Measurements from ENCODE around the gene LIMS4. TPM values are rescaled to one million over a fixed set of nuclear protein-coding genes. Genes with fewer than 3 reads are reported as not detected.
"Not testable (repeated sequence)": the region's sequence is repeated elsewhere in the genome, so short reads cannot be mapped to it uniquely, and the experiment has no call there.

Gene LIMS4
- total and polyA plus RNA-seq, 9 donors, result 2.6 to 4.6 (median 3.2) TPM

GRCh38 chr2:110455080-110455670 lies 17.4 kb downstream of the LIMS4 start:
- not testable (repeated sequence) for H3K36me3 ChIP-seq (ENCODE audit: control insufficient read depth, insufficient read depth, low read length); H3K27me3 ChIP-seq (ENCODE audit: control insufficient read depth, insufficient read depth, low read length); DNase-seq; H3K4me1 ChIP-seq (ENCODE audit: control insufficient read depth, insufficient read depth, low read length); H3K9me3 ChIP-seq (replicated peaks; ENCODE audit: control insufficient read depth, low read depth, low read length); H3K4me3 ChIP-seq (ENCODE audit: low read length); H3K27ac ChIP-seq (ENCODE audit: low read length)
- no CpG with 5 or more reads among the region's 6 CpGs for WGBS (ENCODE audit: insufficient coverage)

- DNase-seq; H3K27me3 ChIP-seq (ENCODE audit: control insufficient read depth, insufficient read depth, low read length); H3K9me3 ChIP-seq (replicated peaks; ENCODE audit: control insufficient read depth, low read depth, low read length): not testable (repeated sequence)
Measured at GRCh38 chr2:110450951-110451350, 21.7 kb downstream of the LIMS4 start.

GRCh38 chr2:110449127-110449947 lies 23.3 kb downstream of the LIMS4 start:
- H3K9me3 ChIP-seq (replicated peaks; ENCODE audit: control insufficient read depth, low read depth, low read length); H3K4me1 ChIP-seq (ENCODE audit: control insufficient read depth, insufficient read depth, low read length); H3K27me3 ChIP-seq (ENCODE audit: control insufficient read depth, insufficient read depth, low read length); H3K4me3 ChIP-seq (ENCODE audit: low read length); DNase-seq; H3K36me3 ChIP-seq (ENCODE audit: control insufficient read depth, insufficient read depth, low read length); H3K27ac ChIP-seq (ENCODE audit: low read length): not testable (repeated sequence)
- WGBS (ENCODE audit: insufficient coverage), result no CpG with 5 or more reads among the region's 7 CpGs

More at GRCh38 chr2:110450951-110451350, 21.7 kb downstream of the LIMS4 start:
- H3K4me3 ChIP-seq (ENCODE audit: low read length); H3K4me1 ChIP-seq (ENCODE audit: control insufficient read depth, insufficient read depth, low read length); H3K27ac ChIP-seq (ENCODE audit: low read length); H3K36me3 ChIP-seq (ENCODE audit: control insufficient read depth, insufficient read depth, low read length): not testable (repeated sequence)
- WGBS (ENCODE audit: insufficient coverage), result no CpG with 5 or more reads among the region's 2 CpGs

DNA sequence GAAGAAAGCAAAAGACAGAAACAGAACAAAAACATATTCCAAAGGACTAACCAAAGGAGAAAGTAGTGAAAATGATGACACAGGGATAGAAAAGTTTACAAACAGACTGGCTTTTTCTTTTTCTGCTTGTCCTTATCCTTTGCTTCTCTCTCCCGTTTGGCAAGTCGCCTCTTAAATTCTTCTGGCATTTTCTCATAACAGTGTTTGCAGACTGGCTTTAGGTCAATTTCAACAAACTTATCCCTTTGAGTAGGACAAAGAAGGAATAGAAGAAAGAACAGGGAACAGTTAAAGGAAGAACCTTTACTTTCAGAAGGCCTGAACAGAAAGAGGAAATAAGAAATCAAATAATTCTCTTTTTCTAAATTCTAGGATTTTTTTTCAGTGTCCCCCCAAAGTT lies 26.0 kb downstream of the LIMS4 start:
- H3K27ac ChIP-seq (ENCODE audit: low read length); DNase-seq; H3K36me3 ChIP-seq (ENCODE audit: control insufficient read depth, insufficient read depth, low read length); H3K9me3 ChIP-seq (replicated peaks; ENCODE audit: control insufficient read depth, low read depth, low read length); H3K4me1 ChIP-seq (ENCODE audit: control insufficient read depth, insufficient read depth, low read length); H3K4me3 ChIP-seq (ENCODE audit: low read length); H3K27me3 ChIP-seq (ENCODE audit: control insufficient read depth, insufficient read depth, low read length): not testable (repeated sequence)
- no CpG with 5 or more reads among the region's 2 CpGs for WGBS (ENCODE audit: insufficient coverage)

- WGBS (ENCODE audit: insufficient coverage), result no CpG with 5 or more reads among the region's 8 CpGs
Measured at GRCh38 chr2:110443305-110444005, 29.2 kb downstream of the LIMS4 start.

GRCh38 chr2:110441905-110442304 lies 30.7 kb downstream of the LIMS4 start:
- no CpG with 5 or more reads among the region's 1 CpG for WGBS (ENCODE audit: insufficient coverage)
- H3K36me3 ChIP-seq (ENCODE audit: control insufficient read depth, insufficient read depth, low read length); H3K27me3 ChIP-seq (ENCODE audit: control insufficient read depth, insufficient read depth, low read length); H3K27ac ChIP-seq (ENCODE audit: low read length); DNase-seq; H3K9me3 ChIP-seq (replicated peaks; ENCODE audit: control insufficient read depth, low read depth, low read length); H3K4me1 ChIP-seq (ENCODE audit: control insufficient read depth, insufficient read depth, low read length); H3K4me3 ChIP-seq (ENCODE audit: low read length): not testable (repeated sequence)

More at GRCh38 chr2:110443305-110444005, 29.2 kb downstream of the LIMS4 start:
- H3K27me3 ChIP-seq (ENCODE audit: control insufficient read depth, insufficient read depth, low read length); H3K36me3 ChIP-seq (ENCODE audit: control insufficient read depth, insufficient read depth, low read length); H3K27ac ChIP-seq (ENCODE audit: low read length); H3K4me3 ChIP-seq (ENCODE audit: low read length); DNase-seq; H3K4me1 ChIP-seq (ENCODE audit: control insufficient read depth, insufficient read depth, low read length); H3K9me3 ChIP-seq (replicated peaks; ENCODE audit: control insufficient read depth, low read depth, low read length): not testable (repeated sequence)

DNA sequence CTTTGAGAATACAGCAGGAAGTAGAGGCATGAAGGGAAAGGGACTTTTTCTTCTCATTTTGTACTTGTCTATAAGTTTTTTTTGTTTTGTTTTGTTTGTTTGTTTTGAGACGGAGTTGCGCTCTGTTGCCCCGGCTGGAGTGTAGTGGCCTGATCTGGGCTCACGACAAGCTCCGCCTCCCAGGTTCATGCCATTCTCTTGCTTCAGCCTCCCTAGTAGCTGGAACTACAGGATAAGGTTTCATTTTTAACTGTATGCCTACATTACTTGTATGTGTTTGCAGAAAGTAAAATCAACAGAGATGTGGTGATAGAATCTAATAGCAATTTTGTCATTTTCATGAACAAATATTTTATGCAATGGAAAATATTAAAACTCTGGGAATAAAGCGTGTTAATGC lies 38.1 kb downstream of the LIMS4 start:
- not testable (repeated sequence) for DNase-seq; H3K36me3 ChIP-seq (ENCODE audit: control insufficient read depth, insufficient read depth, low read length); H3K4me3 ChIP-seq (ENCODE audit: low read length); H3K9me3 ChIP-seq (replicated peaks; ENCODE audit: control insufficient read depth, low read depth, low read length); H3K4me1 ChIP-seq (ENCODE audit: control insufficient read depth, insufficient read depth, low read length); H3K27me3 ChIP-seq (ENCODE audit: control insufficient read depth, insufficient read depth, low read length); H3K27ac ChIP-seq (ENCODE audit: low read length)
- no CpG with 5 or more reads among the region's 6 CpGs for WGBS (ENCODE audit: insufficient coverage)

DNA sequence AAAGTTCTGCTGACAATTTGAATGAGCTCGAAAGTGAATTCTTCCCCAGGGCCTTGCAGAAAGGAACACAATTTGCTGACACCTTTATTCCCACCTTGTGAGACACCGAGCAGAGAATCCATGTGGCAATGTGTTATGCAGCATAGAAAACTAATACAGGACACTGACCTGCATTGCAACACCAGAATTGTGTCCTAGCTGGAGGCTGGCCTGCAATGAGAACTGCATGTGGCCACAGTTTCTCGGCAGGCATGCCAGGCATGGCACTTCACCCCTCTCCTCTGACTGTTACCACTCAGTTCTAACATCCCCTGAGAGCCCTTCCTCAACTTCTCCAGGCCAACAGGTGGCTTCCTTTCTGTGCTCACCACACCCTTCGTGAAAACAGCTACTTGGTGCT lies 46.9 kb downstream of the LIMS4 start:
- H3K27me3 ChIP-seq (ENCODE audit: control insufficient read depth, insufficient read depth, low read length); H3K4me1 ChIP-seq (ENCODE audit: control insufficient read depth, insufficient read depth, low read length); H3K9me3 ChIP-seq (replicated peaks; ENCODE audit: control insufficient read depth, low read depth, low read length); H3K4me3 ChIP-seq (ENCODE audit: low read length); H3K36me3 ChIP-seq (ENCODE audit: control insufficient read depth, insufficient read depth, low read length); DNase-seq; H3K27ac ChIP-seq (ENCODE audit: low read length): not testable (repeated sequence)
- WGBS (ENCODE audit: insufficient coverage), result no CpG with 5 or more reads among the region's 4 CpGs

- H3K9me3 ChIP-seq (replicated peaks; ENCODE audit: control insufficient read depth, low read depth, low read length); H3K4me3 ChIP-seq (ENCODE audit: low read length); H3K27ac ChIP-seq (ENCODE audit: low read length); H3K36me3 ChIP-seq (ENCODE audit: control insufficient read depth, insufficient read depth, low read length); H3K4me1 ChIP-seq (ENCODE audit: control insufficient read depth, insufficient read depth, low read length); DNase-seq; H3K27me3 ChIP-seq (ENCODE audit: control insufficient read depth, insufficient read depth, low read length): not testable (repeated sequence)
- WGBS (ENCODE audit: insufficient coverage), result no CpG with 5 or more reads among the region's 4 CpGs
Measured at GRCh38 chr2:110424421-110424820, 48.2 kb downstream of the LIMS4 start.

DNA sequence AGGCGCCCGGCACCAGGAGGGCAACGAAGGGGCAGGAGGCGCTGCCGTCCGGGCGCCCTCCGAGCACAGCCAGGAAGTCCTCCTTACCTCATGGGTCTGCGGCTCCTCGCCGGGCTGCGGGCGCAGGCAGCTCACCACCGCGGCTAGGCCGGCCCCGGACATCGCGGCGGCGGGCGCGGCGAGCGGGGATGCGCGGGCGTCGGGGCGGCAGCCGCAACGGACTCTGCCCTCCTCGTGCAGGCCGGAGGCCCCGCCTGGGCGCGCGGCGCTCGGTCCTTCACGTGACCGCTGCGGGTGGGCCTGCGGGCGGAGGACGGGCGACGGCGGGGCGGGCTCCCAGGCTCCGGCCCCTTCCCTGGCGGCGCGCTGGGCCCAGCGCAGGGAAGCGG lies 49.0 kb downstream of the LIMS4 start:
- H3K4me3 ChIP-seq (ENCODE audit: low read length); H3K27ac ChIP-seq (ENCODE audit: low read length); DNase-seq; H3K36me3 ChIP-seq (ENCODE audit: control insufficient read depth, insufficient read depth, low read length); H3K4me1 ChIP-seq (ENCODE audit: control insufficient read depth, insufficient read depth, low read length); H3K27me3 ChIP-seq (ENCODE audit: control insufficient read depth, insufficient read depth, low read length); H3K9me3 ChIP-seq (replicated peaks; ENCODE audit: control insufficient read depth, low read depth, low read length): not testable (repeated sequence)
- WGBS (ENCODE audit: insufficient coverage), result no CpG with 5 or more reads among the region's 56 CpGs
